ENCODE data around the gene NOC2L. TPM values are rescaled to one million over a fixed set of nuclear protein-coding genes. Genes with fewer than 3 reads are reported as not detected.

Gene NOC2L
- total RNA-seq, 1 donor from 2014 or later = 40.8 TPM

GRCh38 chr1:970242-970972 lies 11.4 kb upstream of the NOC2L start:
- H3K4me3 ChIP-seq = no peak overlapping the region
- TF ChIP-seq CTCF (IDR thresholded peaks at IDR 0.05; ENCODE audit: borderline replicate concordance) = no peak
- intact Hi-C loops (cut with micrococcal nuclease) = no loop called here
- H3K4me1 ChIP-seq = peaks cover 18% of the 10 kb centered on the region
- H3K9me3 ChIP-seq (replicated peaks) = no peaks in the 10 kb centered on the region
- no peak overlapping the region for H3K27ac ChIP-seq (replicated peaks)
- no peak for DNase-seq
- H3K27me3 ChIP-seq (ENCODE audit: low read depth) = peaks cover 81% of the 10 kb centered on the region
- H3K36me3 ChIP-seq = no peaks in the 10 kb centered on the region

GRCh38 chr1:969260-969855 lies 10.3 kb upstream of the NOC2L start:
- intact Hi-C loops (cut with micrococcal nuclease) = no loop called here
- TF ChIP-seq CTCF (IDR thresholded peaks at IDR 0.05; ENCODE audit: borderline replicate concordance) = no peak
- no peak overlapping the region for H3K27ac ChIP-seq (replicated peaks)
- peaks cover 18% of the 10 kb centered on the region for H3K4me1 ChIP-seq
- H3K9me3 ChIP-seq (replicated peaks) = no peaks in the 10 kb centered on the region
- H3K27me3 ChIP-seq (ENCODE audit: low read depth) = peaks cover 71% of the 10 kb centered on the region
- H3K4me3 ChIP-seq = no peak overlapping the region
- DNase-seq = no peak
- H3K36me3 ChIP-seq = no peaks in the 10 kb centered on the region

- intact Hi-C loops (cut with micrococcal nuclease) = no loop called here
- peaks cover 2% of the 10 kb centered on the region for H3K36me3 ChIP-seq
- DNase-seq = peak; percentile 13
- peaks cover 54% of the 10 kb centered on the region for H3K27me3 ChIP-seq (ENCODE audit: low read depth)
- no peak overlapping the region for H3K27ac ChIP-seq (replicated peaks)
- H3K4me1 ChIP-seq = peaks cover 18% of the 10 kb centered on the region
- H3K4me3 ChIP-seq = peak overlapping the region; percentile 76
- no peak for TF ChIP-seq CTCF (IDR thresholded peaks at IDR 0.05; ENCODE audit: borderline replicate concordance)
- H3K9me3 ChIP-seq (replicated peaks) = no peaks in the 10 kb centered on the region
Observed at GRCh38 chr1:967466-968343, 8.6 kb upstream of the NOC2L start.

GRCh38 chr1:966704-967300 lies 7.7 kb upstream of the NOC2L start:
- peaks cover 7% of the 10 kb centered on the region for H3K36me3 ChIP-seq
- H3K9me3 ChIP-seq (replicated peaks) = no peaks in the 10 kb centered on the region
- DNase-seq = no peak
- no peak overlapping the region for H3K27ac ChIP-seq (replicated peaks)
- no peak for TF ChIP-seq CTCF (IDR thresholded peaks at IDR 0.05; ENCODE audit: borderline replicate concordance)
- H3K4me1 ChIP-seq = peaks cover 18% of the 10 kb centered on the region
- intact Hi-C loops (cut with micrococcal nuclease) = no loop called here
- peaks cover 45% of the 10 kb centered on the region for H3K27me3 ChIP-seq (ENCODE audit: low read depth)
- peak overlapping the region; percentile 76 for H3K4me3 ChIP-seq

GRCh38 chr1:966135-966703 lies 7.2 kb upstream of the NOC2L start, which contains the start of gene PLEKHN1:
Gene PLEKHN1, plus strand, starts transcription at chr1:966482. Its CDS starts 50 bp downstream, at chr1:966532.
- no peak for DNase-seq
- Histone ChIP-seq H3K36me3 (peaks cover 7% of the 10 kb centered on the region), H3K4me3 (peak within 1 kb of the TSS; percentile 76), H3K9me3 (replicated peaks) (no peaks in the 10 kb centered on the region), H3K27me3 (ENCODE audit: low read depth) (peaks cover 40% of the 10 kb centered on the region), H3K27ac (replicated peaks) (no peak within 1 kb of the TSS), H3K4me1 (peaks cover 24% of the 10 kb centered on the region)
- intact Hi-C loops (cut with micrococcal nuclease) = no loop called here
- no peak for TF ChIP-seq CTCF (IDR thresholded peaks at IDR 0.05; ENCODE audit: borderline replicate concordance)
